ENCODE results near the gene SHB. TPM values are rescaled to one million over a fixed set of nuclear protein-coding genes. Genes with fewer than 3 reads are reported as not detected.

Gene SHB
- polyA plus RNA-seq, 1 donor (not counting 4 experiments of a cell fraction or from before 2014, with no cell fraction given), result 10.9 TPM

GRCh38 chr9:38032266-38033110, 36.5 kb downstream of the SHB start:
- peak; percentile 57 for FAIRE-seq

GRCh38 chr9:38031594-38031993, 37.4 kb downstream of the SHB start:
- Histone ChIP-seq H3K4me3 (ENCODE audit: control insufficient read depth in 2 of 3, extremely low read depth in 1 of 3, insufficient read depth in 2 of 3, low read depth in 1 of 3, low read length in 3 of 3) (no peak overlapping the region), H3K4me1 (ENCODE audit: control insufficient read depth, extremely low read depth, insufficient read depth, low read length) (peaks cover 70% of the 10 kb centered on the region), H3K4me2 (ENCODE audit: control insufficient read depth, extremely low read depth, insufficient read depth, low read depth, low read length) (peak overlapping the region; percentile 70), H3K79me2 (ENCODE audit: control insufficient read depth, insufficient read depth, low read length) (peaks cover 81% of the 10 kb centered on the region), H3K9ac (ENCODE audit: control insufficient read depth, extremely low read depth, insufficient read depth, low read length) (peak overlapping the region; percentile 44), H3K27ac (ENCODE audit: control insufficient read depth, insufficient read depth, low read length) (peak overlapping the region; percentile 64), H4K20me1 (ENCODE audit: control insufficient read depth, extremely low read depth, insufficient read depth, low read length) (no peaks in the 10 kb centered on the region), H3K9me3 (ENCODE audit: control insufficient read depth, low read depth, low read length) (no peaks in the 10 kb centered on the region), H3K36me3 (ENCODE audit: control insufficient read depth in 2 of 2, extremely low read depth in 1 of 2, insufficient read depth in 2 of 2, low read length in 2 of 2) (no peaks in the 10 kb centered on the region), H2AFZ (ENCODE audit: control insufficient read depth, low read length) (no peak overlapping the region), H3K27me3 (ENCODE audit: control insufficient read depth, extremely low read depth, insufficient read depth, low read length) (no peaks in the 10 kb centered on the region), H3K9me1 (ENCODE audit: control insufficient read depth, extremely low read depth, insufficient read depth, low read length) (peaks cover 6% of the 10 kb centered on the region)
- dilution Hi-C loops (cut with MboI; ENCODE audit: extremely low pct_ligation_motif_present, low sequenced_read_pairs), result no loop called here
- no peak for DNase-seq (ENCODE audit: low read depth, low spot score)
- FAIRE-seq, result no peak
- TF ChIP-seq EZH2 (IDR thresholded peaks at IDR 0.05; ENCODE audit: low read length) (no peak), CTCF (optimal IDR thresholded peaks at IDR 0.05 in 1 of 3, IDR thresholded peaks at IDR 0.05 in 1 of 3, conservative IDR thresholded peaks at IDR 0.05 in 1 of 3; ENCODE audit: extremely low read depth in 1 of 3, insufficient read depth in 2 of 3, low read length in 3 of 3) (no peak)

More at GRCh38 chr9:38032266-38033110, 36.5 kb downstream of the SHB start:
- Histone ChIP-seq H3K9ac (ENCODE audit: control insufficient read depth, extremely low read depth, insufficient read depth, low read length) (peak overlapping the region; percentile 44), H3K9me1 (ENCODE audit: control insufficient read depth, extremely low read depth, insufficient read depth, low read length) (peaks cover 9% of the 10 kb centered on the region), H3K79me2 (ENCODE audit: control insufficient read depth, insufficient read depth, low read length) (peaks cover 87% of the 10 kb centered on the region), H3K4me1 (ENCODE audit: control insufficient read depth, extremely low read depth, insufficient read depth, low read length) (peaks cover 70% of the 10 kb centered on the region), H2AFZ (ENCODE audit: control insufficient read depth, low read length) (no peak overlapping the region), H3K4me3 (ENCODE audit: control insufficient read depth in 2 of 3, extremely low read depth in 1 of 3, insufficient read depth in 2 of 3, low read depth in 1 of 3, low read length in 3 of 3) (peak overlapping the region in 1 of 3 experiments; percentile 40), H3K27me3 (ENCODE audit: control insufficient read depth, extremely low read depth, insufficient read depth, low read length) (no peaks in the 10 kb centered on the region), H3K4me2 (ENCODE audit: control insufficient read depth, extremely low read depth, insufficient read depth, low read depth, low read length) (peak overlapping the region; percentile 70), H3K36me3 (ENCODE audit: control insufficient read depth in 2 of 2, extremely low read depth in 1 of 2, insufficient read depth in 2 of 2, low read length in 2 of 2) (no peaks in the 10 kb centered on the region), H4K20me1 (ENCODE audit: control insufficient read depth, extremely low read depth, insufficient read depth, low read length) (no peaks in the 10 kb centered on the region), H3K27ac (ENCODE audit: control insufficient read depth, insufficient read depth, low read length) (peak overlapping the region; percentile 64), H3K9me3 (ENCODE audit: control insufficient read depth, low read depth, low read length) (no peaks in the 10 kb centered on the region)
- DNase-seq (ENCODE audit: low read depth, low spot score), result no peak
- TF ChIP-seq CTCF (optimal IDR thresholded peaks at IDR 0.05 in 1 of 3, IDR thresholded peaks at IDR 0.05 in 1 of 3, conservative IDR thresholded peaks at IDR 0.05 in 1 of 3; ENCODE audit: extremely low read depth in 1 of 3, insufficient read depth in 2 of 3, low read length in 3 of 3) (no peak), EZH2 (IDR thresholded peaks at IDR 0.05; ENCODE audit: low read length) (no peak)
- dilution Hi-C loops (cut with MboI; ENCODE audit: extremely low pct_ligation_motif_present, low sequenced_read_pairs), result no loop called here
